Glutamatergic neuron (in vitro differentiated cells): ENCODE data around the gene C2orf92. TPM values are rescaled to one million over a fixed set of nuclear protein-coding genes. Genes with fewer than 3 reads are reported as not detected.

Experiments used
- DNase-seq: peaks from one replicate; pipeline ENCODE4 v3.0.0; 2022
- H3K27ac Mint-ChIP-seq: one replicate; pipeline ENCODE4 v1.8.0; 2020; ENCODE audit warnings: mild to moderate bottlenecking, mixed read lengths, inconsistent platforms; ENCODE audit not compliant: unreplicated experiment
- H3K27me3 Mint-ChIP-seq: one replicate; pipeline ENCODE4 v1.8.0; 2020; ENCODE audit warnings: mild to moderate bottlenecking, moderate library complexity, mixed read lengths, inconsistent platforms; ENCODE audit not compliant: unreplicated experiment
- H3K36me3 Mint-ChIP-seq: one replicate; pipeline ENCODE4 v1.8.0; 2020; ENCODE audit warnings: mild to moderate bottlenecking, mixed read lengths, inconsistent platforms; ENCODE audit not compliant: unreplicated experiment
- H3K4me1 Mint-ChIP-seq: one replicate; pipeline ENCODE4 v1.8.0; 2020; ENCODE audit warnings: mild to moderate bottlenecking, low read depth, mixed read lengths, inconsistent platforms; ENCODE audit not compliant: unreplicated experiment
- H3K4me3 Mint-ChIP-seq: one replicate; pipeline ENCODE4 v1.8.0; 2020; ENCODE audit warnings: mild to moderate bottlenecking, mixed read lengths, inconsistent platforms; ENCODE audit not compliant: unreplicated experiment
- H3K9me3 Mint-ChIP-seq: one replicate; pipeline ENCODE4 v1.8.0; 2020; ENCODE audit warnings: mild to moderate bottlenecking, moderate library complexity, mixed read lengths, inconsistent platforms; ENCODE audit not compliant: unreplicated experiment
- CTCF ChIP-seq: fragments of 200-600 bp; sonication (generic); IDR thresholded peaks from one replicate; pipeline ENCODE4 v1.5.0; 2021; ENCODE audit not compliant: partially characterized antibody, unreplicated experiment
- total RNA-seq: library from RNA; stranded (reverse); fragmentation: NEBNext Ultra II Directional; extraction: Animal tissue kit (Norgen Biotek cat#: 25700); gene quantifications from one replicate; pipeline ENCODE4 v1.2.1, GENCODE V29; 2021; ENCODE audit not compliant: unreplicated experiment

C2orf92 gene
- total RNA-seq, 1 donor from 2014 or later, result 19.6 TPM

DNA sequence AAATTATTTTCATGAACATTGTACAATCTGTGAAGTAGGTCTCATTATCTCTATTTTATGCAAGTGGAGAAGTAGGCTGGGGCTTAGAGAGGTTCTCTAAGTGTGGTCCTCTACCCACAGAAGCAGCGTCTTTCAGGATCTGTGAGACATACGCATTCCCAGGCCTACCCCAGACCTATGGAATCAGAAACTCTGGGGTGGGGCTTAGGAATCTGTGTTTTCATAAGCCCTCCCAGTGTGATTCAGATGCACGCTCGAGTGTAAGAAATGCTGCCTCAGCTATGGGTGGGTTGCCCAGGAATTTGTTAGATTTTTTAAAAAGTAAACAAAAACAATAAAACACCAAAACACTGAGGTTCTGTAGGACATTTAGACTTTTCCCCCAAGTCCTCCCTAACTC, 29.0 kb downstream of the C2orf92 start:
- no peak overlapping the region for H3K4me3 Mint-ChIP-seq
- peaks cover 3% of the 10 kb centered on the region for H3K9me3 Mint-ChIP-seq
- no peaks in the 10 kb centered on the region for H3K27me3 Mint-ChIP-seq
- no peak for TF ChIP-seq CTCF
- H3K4me1 Mint-ChIP-seq, result peaks cover 20% of the 10 kb centered on the region
- no peak overlapping the region for H3K27ac Mint-ChIP-seq
- no peak for DNase-seq
- H3K36me3 Mint-ChIP-seq, result no peaks in the 10 kb centered on the region

GRCh38 chr2:97699765-97700444, 30.4 kb downstream of the C2orf92 start:
- peak; percentile 78 for TF ChIP-seq CTCF
- H3K4me1 Mint-ChIP-seq, result peaks cover 20% of the 10 kb centered on the region
- no peaks in the 10 kb centered on the region for H3K27me3 Mint-ChIP-seq
- peak; percentile 82 for DNase-seq
- H3K9me3 Mint-ChIP-seq, result peaks cover 3% of the 10 kb centered on the region
- no peak overlapping the region for H3K4me3 Mint-ChIP-seq
- H3K27ac Mint-ChIP-seq, result peak overlapping the region; percentile 68
- H3K36me3 Mint-ChIP-seq, result no peaks in the 10 kb centered on the region

DNA sequence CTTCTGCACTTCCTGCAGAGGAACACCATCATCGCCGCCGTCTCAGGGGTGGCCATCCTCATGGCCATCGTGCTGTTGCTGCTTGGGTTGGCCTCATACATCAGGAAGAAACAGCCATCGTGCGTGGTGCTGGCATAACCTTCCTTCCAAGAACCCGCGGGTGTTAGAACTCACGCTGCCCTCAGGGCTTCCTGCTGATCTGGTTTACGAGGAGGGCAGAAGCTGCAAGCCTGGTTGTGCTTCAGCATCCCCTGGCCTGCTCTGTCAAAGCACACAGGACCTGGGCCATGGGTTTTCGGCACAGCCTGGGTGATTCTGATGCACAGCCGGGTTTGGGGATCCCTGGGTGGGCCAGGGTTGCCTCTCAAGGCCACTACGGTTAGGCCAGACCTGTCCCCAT, 31.7 kb downstream of the C2orf92 start:
- Mint-ChIP-seq H3K36me3 (no peaks in the 10 kb centered on the region), H3K9me3 (peaks cover 3% of the 10 kb centered on the region), H3K4me1 (peaks cover 20% of the 10 kb centered on the region), H3K27ac (no peak overlapping the region), H3K27me3 (no peaks in the 10 kb centered on the region), H3K4me3 (no peak overlapping the region)
- no peak for DNase-seq
- no peak for TF ChIP-seq CTCF

- no peaks in the 10 kb centered on the region for H3K27me3 Mint-ChIP-seq
- H3K4me3 Mint-ChIP-seq, result no peak overlapping the region
- no peak for DNase-seq
- H3K4me1 Mint-ChIP-seq, result peaks cover 20% of the 10 kb centered on the region
- no peak for TF ChIP-seq CTCF
- H3K9me3 Mint-ChIP-seq, result peaks cover 3% of the 10 kb centered on the region
- no peaks in the 10 kb centered on the region for H3K36me3 Mint-ChIP-seq
- no peak overlapping the region for H3K27ac Mint-ChIP-seq
These were observed 32.4 kb downstream of the C2orf92 start for GRCh38 chr2:97701851-97702465.
